OCI-LY3 (cell line): Measurements from ENCODE around the gene ZFAND6.

ENCODE experiments used
- H2AFZ ChIP-seq: fragments of 200-600, 300-600 bp; shearing (Covaris generic); 2 replicates; pipeline ENCODE4 v1.6.0; 2014; ENCODE audit warnings: antibody characterized with exemption, low read depth, low read length
- H3K27ac ChIP-seq: fragments of 200-600, 300-600 bp; sonication (generic); 2 replicates; pipeline ENCODE4 v1.5.1; 2014; ENCODE audit warnings: mild to moderate bottlenecking, low read length, moderate library complexity, mixed read lengths
- H3K27me3 ChIP-seq: fragments of 200-600, 300-600 bp; sonication (generic); 2 replicates; pipeline ENCODE4 v1.6.1; 2014; ENCODE audit warnings: low read depth, low read length, mixed read lengths
- H3K36me3 ChIP-seq: fragments of 200-600, 300-600 bp; sonication (generic); replicated peaks from 2 replicates; pipeline ENCODE3; 2014; ENCODE audit warnings: low read depth, low read length, mixed read lengths
- H3K4me1 ChIP-seq: fragments of 300-600, 200-600 bp; sonication (generic); 2 replicates; pipeline ENCODE4 v1.6.1; 2014; ENCODE audit warnings: low read length, mixed read lengths
- H3K4me2 ChIP-seq: fragments of 200-600, 300-600 bp; sonication (generic); 2 replicates; pipeline ENCODE4 v1.6.1; 2014; ENCODE audit warnings: low read length, mixed read lengths
- H3K4me3 ChIP-seq: fragments of 300-600, 200-600 bp; sonication (generic); 2 replicates; pipeline ENCODE4 v1.5.1; 2014; ENCODE audit warnings: antibody characterized with exemption, mild to moderate bottlenecking, low read length, moderate library complexity
- H3K79me2 ChIP-seq: fragments of 300-600, 200-600 bp; shearing (Covaris generic); 2 replicates; pipeline ENCODE4 v1.6.1; 2014; ENCODE audit warnings: mild to moderate bottlenecking, low read length, mixed read lengths
- H3K9ac ChIP-seq: fragments of 300-600, 200-600 bp; shearing (Covaris generic); 2 replicates; pipeline ENCODE4 v1.6.0; 2014; ENCODE audit warnings: mild to moderate bottlenecking, low read length, moderate library complexity
- H3K9me3 ChIP-seq: fragments of 200-600, 300-600 bp; shearing (Covaris generic); 2 replicates; pipeline ENCODE4 v1.6.1; 2014; ENCODE audit warnings: low read length, mixed read lengths; ENCODE audit not compliant: insufficient read depth
- H4K20me1 ChIP-seq: fragments of 200-600, 300-600 bp; sonication (generic); 2 replicates; pipeline ENCODE4 v1.6.1; 2016; ENCODE audit warnings: low read length, mixed read lengths; ENCODE audit not compliant: insufficient read depth
- CTCF ChIP-seq: fragments of 200-600, 300-600 bp; sonication (generic); IDR thresholded peaks from 2 replicates; pipeline ENCODE4 v1.5.1; 2014; ENCODE audit warnings: antibody characterized with exemption, low read length, low read depth
- EZH2phosphoT487 ChIP-seq: fragments of 200-600 bp; shearing (Covaris generic); IDR thresholded peaks from 2 replicates; pipeline ENCODE4 v1.6.1; 2018; ENCODE audit warnings: antibody characterized with exemption, mixed run types, low read depth

ZFAND6 gene

GRCh38 chr15:80052597-80053304 is 6.7 kb upstream of the ZFAND6 start:
- TF ChIP-seq CTCF (peak; percentile 17; the same call in 1 of the 2 replicates), EZH2phosphoT487 (no peak)
- Histone ChIP-seq H3K4me2 (peak overlapping the region; percentile 7; the same call in 1 of the 2 replicates), H3K9me3 (no peaks in the 10 kb centered on the region), H3K27ac (no peak overlapping the region), H3K27me3 (peaks cover 4% of the 10 kb centered on the region), H3K9ac (no peak overlapping the region), H3K4me3 (no peak overlapping the region), H3K79me2 (no peaks in the 10 kb centered on the region), H4K20me1 (no peaks in the 10 kb centered on the region), H2AFZ (peak overlapping the region; percentile 8; the same call in 1 of the 2 replicates), H3K4me1 (peaks cover 29% of the 10 kb centered on the region), H3K36me3 (no peaks in the 10 kb centered on the region)

GRCh38 chr15:80055933-80056332 is 3.5 kb upstream of the ZFAND6 start:
- no peaks in the 10 kb centered on the region for H3K9me3 ChIP-seq
- H3K4me1 ChIP-seq: peaks cover 41% of the 10 kb centered on the region
- peaks cover 12% of the 10 kb centered on the region for H3K79me2 ChIP-seq
- H3K27me3 ChIP-seq: peaks cover 11% of the 10 kb centered on the region
- no peak overlapping the region for H3K27ac ChIP-seq
- H3K9ac ChIP-seq: no peak overlapping the region
- no peaks in the 10 kb centered on the region for H3K36me3 ChIP-seq
- peak overlapping the region; percentile 21; the same call in 1 of the 2 replicates for H3K4me2 ChIP-seq
- no peak for TF ChIP-seq EZH2phosphoT487
- no peak for TF ChIP-seq CTCF
- no peak overlapping the region for H3K4me3 ChIP-seq
- peaks cover 1% of the 10 kb centered on the region; the same call in 1 of the 2 replicates for H4K20me1 ChIP-seq
- H2AFZ ChIP-seq: no peak overlapping the region

- Histone ChIP-seq H3K9ac (no peak overlapping the region), H3K27me3 (peaks cover 11% of the 10 kb centered on the region), H3K4me3 (no peak overlapping the region), H3K4me1 (peaks cover 48% of the 10 kb centered on the region), H3K27ac (no peak overlapping the region), H4K20me1 (peaks cover 23% of the 10 kb centered on the region), H2AFZ (no peak overlapping the region), H3K9me3 (no peaks in the 10 kb centered on the region), H3K36me3 (no peaks in the 10 kb centered on the region), H3K79me2 (peaks cover 33% of the 10 kb centered on the region), H3K4me2 (peak overlapping the region; percentile 98)
- TF ChIP-seq EZH2phosphoT487 (no peak), CTCF (no peak)
Observed at GRCh38 chr15:80058044-80058443, 1.4 kb upstream of the ZFAND6 start.

GRCh38 chr15:80059786-80060355 is 395 bp downstream of the ZFAND6 start:
- Histone ChIP-seq H3K79me2 (peaks cover 51% of the 10 kb centered on the region), H3K4me2 (peak overlapping the region; percentile 85), H3K27me3 (peaks cover 11% of the 10 kb centered on the region), H3K9me3 (no peaks in the 10 kb centered on the region), H3K4me1 (peaks cover 57% of the 10 kb centered on the region), H3K27ac (peak overlapping the region; percentile 87), H3K36me3 (peaks cover 3% of the 10 kb centered on the region), H2AFZ (no peak overlapping the region), H3K9ac (peak overlapping the region; percentile 96), H4K20me1 (peaks cover 34% of the 10 kb centered on the region), H3K4me3 (peak overlapping the region; percentile 90)
- no peak for TF ChIP-seq CTCF
- TF ChIP-seq EZH2phosphoT487: no peak
